ENCODE results near the gene LRP2.

The LRP2 gene

DNA sequence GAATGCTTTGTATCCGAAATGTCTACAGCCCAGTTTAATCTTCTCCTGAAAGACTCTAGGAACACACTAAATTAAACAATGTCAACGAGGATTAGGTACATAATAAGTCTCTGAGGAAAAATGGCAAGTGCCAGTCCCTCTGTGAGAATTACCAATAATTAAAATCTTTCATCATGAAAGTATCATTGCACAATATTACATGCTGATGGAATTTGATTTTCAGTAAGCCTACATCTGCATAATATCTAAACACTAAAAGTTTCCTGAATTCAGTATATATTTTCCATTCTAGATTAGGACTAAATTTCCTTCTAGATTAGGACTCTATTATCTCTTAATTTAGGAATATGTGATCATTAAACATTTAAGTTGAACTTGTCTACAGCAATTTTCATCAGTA, 132.1 kb downstream of the LRP2 start:
- no peak for DNase-seq

DNA sequence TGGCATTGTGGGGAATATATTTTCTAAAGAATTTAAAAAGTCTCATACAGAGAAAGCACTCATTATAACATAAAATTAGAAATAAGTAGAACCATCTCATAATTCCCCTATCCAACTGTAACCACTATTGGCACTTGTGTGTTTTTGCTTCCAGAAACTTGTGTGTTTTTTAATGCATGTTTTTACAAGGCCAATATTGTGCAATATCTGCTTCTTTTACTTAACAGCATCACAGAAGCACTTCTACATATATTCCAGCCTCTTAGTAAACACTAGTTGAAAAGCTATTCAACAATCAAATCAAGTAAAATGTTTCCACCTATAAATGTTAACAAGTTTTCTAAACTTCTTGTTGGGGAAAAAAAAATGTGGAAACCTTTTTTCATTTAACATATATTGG, 132.7 kb downstream of the LRP2 start:
- DNase-seq, result no peak

DNA sequence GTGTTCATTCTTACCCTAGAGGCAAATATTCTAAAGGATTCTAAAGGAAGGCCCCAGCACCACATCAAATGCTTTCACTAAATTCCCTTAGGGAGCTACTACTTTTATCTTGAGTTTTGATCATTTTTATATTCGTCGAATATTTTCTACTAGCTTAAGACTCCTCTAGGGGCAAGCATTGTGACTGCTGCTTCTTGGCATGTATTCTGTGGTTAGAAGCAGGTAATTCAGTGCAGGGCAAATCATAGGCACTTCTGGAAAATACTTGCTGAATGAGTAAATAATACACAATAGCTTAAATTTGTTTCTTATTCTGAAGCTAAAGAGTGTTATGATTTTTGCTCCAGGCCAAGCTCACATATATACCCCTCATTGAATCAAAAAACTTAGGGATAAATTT, 136.4 kb downstream of the LRP2 start:
- DNase-seq, result no peak

DNA sequence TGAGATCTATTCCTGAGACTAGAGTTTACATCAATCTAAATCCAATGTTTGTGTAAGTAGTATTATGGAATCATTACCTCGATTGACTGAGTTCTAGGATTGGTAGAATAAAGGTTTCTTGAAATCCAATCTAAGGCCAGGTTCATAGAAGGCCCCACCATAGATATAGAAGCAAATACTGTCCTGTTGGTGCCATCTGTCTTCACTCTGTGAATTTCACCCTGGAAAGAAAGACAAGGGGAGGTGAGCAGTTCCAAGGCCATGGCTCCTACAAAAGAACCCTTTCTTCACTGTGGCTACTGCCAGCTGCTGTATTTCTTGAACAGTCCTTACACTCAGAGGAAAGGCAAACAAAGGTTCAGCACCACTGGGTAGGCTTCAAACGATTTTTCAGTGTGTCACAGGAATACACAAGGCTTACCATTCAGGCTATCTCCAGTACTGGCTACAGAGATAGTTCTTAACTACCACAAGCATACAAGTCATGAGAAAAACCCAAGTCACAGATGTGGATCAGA, 137.0 kb downstream of the LRP2 start:
- no peak for DNase-seq

DNA sequence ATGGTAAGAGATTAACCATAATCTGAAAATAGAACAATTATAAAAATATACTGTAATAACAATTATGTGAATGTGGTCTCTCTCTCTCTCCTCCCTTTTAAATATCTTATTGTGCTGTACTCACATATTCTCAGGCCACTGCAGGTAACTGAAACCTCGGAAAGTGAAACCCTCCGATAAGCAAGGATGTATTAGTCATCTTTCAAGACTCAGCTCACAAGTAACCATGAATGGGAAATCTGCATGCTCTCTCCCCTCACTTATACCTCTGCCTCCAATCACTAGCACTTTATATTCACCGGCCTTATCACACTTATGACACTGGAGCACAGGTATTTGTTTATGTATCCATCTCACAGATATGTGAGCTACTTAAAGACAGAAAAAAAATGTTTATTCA, 139.7 kb downstream of the LRP2 start:
- DNase-seq, result no peak

DNA sequence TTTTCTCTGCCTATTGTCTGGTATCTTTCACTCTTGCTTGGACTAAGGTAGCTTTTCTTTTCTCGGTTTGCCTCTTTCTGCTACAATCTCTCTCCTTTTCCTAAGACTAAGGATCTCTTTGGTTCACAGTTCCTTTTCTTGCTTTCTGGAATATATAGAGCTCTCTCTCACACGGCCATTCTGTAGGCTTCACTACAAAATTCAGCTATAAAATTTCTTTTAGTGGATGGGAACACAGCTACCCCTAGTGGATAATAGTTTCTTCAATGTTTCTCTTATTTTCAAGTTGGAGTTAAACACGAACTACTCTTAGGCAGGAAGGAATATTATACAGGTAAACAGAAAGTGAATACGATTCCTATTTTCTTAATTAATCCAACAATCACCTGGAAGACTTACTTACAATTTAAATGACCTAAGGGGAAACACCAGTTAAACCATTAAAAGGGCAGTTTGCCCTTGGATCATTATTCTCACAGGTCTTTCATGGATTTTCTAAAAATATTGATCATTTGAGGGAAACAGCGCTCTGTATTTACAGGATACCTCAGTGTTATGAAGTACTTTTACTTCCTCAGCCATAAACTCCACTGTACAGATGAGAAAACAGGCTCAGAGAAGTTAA, 140.5 kb downstream of the LRP2 start:
- DNase-seq, result no peak

DNA sequence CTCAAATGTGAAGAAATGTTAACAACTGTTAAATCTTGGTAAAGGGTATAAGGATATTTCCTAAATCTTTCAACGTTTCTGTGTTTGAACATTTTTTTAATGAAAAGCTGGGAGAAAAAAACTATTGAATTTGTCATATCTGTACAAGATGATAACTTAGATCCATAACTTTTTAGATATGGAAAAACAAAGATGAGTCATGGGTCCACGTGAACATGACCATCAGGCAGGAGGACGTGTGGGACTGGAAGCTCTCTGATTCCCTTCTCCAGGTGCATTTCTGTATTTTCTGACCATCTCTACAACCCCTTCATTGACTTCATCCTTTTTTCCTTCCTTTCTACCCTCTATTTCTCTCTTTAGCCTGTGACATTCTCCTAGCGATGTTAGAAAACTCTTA, 151.4 kb downstream of the LRP2 start:
- DNase-seq, result no peak

DNA sequence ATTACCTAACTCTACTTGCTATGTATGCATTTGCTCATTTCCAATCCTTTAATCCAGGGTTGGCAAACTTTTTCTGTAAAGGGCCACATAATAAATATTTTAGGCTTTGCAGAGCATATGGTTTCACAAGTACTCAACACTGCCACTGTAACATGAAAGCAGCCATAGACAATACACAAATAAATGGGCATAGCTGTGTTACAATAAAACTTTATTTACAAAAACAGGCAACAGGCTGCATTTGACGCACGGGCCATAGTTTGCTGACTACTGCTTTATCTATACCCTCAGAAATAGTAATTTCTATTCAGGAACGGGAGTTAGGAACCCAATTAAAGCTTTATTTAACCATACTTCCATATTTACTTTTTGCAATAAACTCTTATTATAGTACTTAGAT, 154.3 kb downstream of the LRP2 start:
- DNase-seq, result no peak

DNA sequence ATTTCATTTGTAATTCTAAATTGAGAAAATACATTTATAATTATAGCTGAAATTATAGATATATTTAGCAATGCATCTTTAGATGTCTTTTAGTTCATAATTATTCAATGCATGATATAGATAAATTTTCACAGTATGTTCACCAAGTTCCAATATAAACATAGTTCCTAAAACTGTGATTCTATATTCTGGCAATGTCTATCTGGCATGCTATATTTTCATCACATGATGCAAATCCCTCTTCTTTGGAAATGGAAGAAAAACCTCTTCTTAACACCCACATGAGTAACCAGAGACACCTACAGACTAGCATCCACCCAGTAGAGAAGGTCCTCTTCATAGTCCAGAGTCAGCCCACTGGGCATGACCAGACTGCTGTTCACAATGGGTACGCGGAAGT, 157.2 kb downstream of the LRP2 start:
- DNase-seq, result no peak

DNA sequence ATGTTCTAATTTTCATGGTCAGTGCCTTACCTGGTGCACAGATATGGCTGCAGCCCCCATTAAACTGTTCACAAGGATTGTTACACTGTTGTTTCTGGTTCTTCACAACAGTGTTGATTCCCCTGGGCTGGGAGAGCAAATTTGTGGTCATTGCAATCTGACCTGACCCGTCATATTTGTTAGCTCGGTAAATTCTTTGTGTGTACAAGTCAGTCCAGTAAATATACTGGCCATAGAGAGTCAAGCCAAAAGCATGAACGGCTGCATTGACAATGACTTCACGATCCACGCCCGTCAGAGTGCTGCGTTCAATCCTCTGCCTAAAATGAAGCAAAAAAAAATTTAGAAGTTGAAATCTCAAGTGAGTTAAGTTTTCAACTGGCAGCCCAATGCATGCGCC, 158.4 kb downstream of the LRP2 start:
- no peak for DNase-seq

DNA sequence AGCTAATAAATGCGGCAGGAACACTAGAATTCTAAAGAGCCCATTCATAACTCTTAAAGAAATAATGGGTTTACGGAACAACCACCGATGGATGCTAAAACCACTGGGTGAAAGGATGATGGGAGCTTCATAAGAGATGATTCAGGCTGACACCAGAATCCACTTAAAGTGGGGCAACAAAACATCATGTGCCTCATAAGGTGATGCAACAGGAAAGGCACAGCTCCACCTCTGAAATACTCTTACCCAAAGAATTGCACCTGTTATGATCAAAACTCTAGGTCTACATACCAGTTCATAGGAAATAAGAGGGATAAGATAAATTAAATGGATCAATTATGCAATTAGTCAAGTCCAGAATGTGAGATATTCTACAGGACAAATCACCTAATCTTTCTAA, 161.6 kb downstream of the LRP2 start:
- no peak for DNase-seq

DNA sequence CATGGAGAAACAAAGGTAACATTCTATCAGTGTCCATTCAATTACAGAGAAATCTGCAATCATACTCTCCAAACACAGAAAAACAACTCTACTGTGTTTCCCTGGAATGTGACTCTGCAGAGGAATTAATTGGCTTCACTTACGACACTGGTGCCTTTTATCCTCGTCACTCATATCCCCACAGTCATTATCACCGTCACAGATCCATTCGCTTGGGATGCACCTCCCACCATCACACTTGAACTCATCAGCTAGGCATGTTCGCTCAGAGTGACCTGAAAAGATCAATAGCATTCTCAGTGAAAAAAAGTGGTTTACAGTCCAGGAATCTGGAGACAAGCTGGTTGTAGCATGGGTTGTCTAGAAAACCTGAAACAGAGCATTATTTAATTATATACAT, 168.7 kb downstream of the LRP2 start:
- no peak for DNase-seq

DNA sequence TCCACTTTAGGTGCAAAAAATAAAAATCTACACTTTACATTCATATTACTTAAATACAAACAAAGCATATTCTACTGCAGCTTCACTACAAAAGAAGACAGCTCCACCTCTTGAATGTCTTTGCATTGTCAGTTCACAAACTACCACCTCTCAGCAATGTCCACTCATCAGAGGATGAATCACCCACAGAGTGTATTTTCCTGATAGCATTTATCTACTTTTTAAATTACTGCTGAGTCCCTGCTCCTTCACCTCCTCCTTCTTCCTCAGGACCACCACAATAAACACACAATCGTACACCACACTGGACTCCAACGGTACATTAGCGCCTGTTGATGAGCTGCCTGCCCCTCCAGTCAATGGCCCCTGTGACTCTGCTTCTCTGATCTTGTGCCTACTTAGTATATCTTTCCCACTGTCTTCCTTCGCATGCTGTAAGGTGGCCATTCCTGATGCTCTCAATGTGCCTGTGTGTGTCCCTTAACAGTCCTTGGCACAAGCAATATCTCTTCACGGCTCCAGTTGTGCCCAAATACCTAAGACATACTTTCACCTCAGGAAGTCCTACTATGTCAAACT, 172.0 kb downstream of the LRP2 start:
- DNase-seq, result no peak

DNA sequence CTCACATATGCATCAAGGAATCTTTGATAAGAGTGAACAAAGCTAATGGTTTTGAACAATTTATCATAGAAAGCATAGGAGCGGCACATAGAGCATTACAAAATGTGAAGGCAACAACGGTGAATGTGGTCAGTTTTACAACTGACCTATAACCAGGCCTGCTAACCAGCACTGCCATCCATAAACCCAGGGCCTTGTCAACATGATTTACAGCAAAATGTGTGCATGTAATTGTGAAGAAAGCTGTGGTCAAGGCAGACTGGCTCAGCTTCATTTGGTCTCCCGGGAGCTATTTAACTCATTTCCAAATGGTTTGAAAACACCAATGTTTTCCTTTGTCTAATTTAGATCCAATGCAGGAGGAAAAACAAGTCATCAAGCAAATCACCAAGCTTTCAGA, 173.2 kb downstream of the LRP2 start:
- DNase-seq, result no peak

DNA sequence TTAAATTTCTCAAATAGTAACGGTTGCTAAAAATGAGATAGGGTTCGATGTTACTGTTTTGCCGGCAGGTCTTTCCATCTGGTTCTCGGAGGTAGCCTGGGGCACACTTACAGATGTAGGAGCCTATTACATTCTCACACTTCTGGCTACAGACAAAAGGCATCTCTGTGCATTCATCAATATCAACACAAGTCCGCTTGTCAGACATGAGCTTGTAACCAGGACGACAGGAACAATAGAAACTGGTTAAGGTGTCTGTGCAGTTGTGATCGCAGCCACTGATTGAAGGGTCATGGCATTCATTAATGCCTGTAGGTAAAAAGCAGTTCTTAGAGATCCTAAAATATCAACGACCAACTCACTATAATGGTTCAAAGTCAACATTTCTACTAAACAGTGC, 176.6 kb downstream of the LRP2 start:
- no peak for DNase-seq

DNA sequence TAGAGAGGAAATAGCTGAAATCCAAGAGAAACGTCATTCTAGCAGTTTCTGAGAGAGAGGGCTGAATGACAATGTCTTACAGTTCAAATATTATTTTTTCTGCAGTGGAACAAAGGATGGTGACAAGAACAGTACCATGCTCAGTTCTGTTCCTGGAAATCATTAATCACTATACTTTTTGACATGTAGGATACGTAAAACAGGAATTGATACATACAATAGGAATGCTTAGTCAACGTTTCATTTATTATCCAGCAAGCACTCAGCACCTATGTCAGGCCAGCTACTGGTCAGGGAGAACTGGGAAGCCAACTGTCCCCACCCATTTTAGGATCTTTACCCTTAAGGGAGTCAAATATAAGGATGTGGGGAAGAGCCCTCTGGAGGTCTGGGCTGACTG, 178.3 kb downstream of the LRP2 start:
- DNase-seq, result no peak

DNA sequence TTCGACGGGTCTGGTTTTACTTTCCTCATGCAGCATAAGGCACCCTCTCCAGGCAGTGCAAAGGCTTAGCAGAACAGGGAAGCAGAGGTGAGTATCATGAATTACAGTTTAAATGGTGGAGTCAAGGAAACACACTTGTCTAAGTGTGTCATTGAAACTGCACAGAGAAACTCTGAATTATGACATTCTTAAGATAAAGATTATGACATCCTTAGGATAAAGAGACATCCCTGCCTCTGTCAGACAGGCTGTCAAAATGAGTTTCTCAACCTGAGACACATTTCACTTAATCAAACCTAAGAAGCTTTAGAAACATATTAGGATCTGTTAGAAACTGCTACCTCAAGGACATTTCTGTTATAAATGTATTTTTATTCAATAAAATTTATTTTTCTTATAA, 179.8 kb downstream of the LRP2 start:
- no peak for DNase-seq

DNA sequence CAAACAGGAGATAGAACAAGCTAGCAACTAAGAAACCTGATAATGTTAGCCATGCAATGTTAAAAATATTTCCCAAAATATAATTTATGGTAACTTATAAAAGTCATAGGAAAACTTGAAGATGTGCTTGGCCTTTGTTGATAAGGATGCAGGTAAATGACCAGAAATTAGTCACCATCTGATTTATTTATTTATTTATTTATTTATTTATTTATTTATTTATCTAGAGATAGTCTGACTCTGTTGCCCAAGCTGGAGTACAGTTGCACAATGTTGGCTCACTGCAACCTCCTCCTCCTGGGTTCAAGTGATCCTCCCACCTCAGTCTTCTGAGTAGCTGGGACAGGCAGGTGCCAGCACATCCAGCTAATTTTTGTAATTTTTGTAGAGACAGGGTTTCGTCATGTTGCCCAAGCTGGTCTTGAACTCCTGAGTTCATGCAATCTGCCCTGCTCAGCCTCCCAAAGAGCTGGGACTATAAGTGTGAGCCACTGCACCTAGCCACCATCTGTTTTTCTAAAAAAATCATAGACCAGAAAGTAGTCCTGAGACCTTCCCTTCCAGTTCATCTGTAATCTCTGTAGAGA, 183.4 kb downstream of the LRP2 start:
- DNase-seq, result no peak

DNA sequence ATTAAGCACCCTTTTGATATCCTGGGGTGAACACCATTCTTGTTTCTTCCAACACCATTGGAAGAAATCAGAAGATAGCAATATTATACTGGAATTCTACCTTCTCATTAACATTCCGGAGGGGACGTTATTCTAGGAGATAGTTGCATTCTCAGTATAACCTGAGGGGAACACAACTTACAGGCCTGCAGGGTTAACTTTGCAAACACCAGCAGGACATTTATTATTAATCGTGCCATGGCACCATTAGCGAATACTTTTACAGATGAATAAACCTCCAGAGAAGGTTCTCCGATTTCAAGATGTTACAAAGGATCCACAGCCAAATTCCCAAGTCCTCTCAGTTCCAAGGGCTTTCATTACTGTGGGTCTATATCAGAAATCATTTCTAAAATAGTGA, 184.0 kb downstream of the LRP2 start:
- DNase-seq, result no peak

DNA sequence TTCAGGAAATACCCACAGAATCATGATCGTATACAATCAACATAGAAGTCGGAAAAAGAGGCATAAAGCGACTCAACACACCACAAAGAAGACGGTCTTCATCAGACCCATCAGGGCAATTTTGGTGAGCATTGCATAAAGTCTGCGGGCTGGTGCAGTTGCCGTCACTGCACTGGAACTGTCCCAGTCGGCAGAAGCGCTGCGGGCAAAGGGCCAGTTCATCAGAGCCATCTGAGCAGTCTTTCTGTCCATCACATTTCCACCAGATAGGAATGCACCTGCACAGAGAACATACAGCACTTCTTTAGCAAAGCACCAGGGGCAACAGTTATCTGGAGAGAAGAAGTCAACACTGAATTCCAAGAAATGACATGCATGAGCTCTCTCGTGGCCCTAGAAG, 187.2 kb downstream of the LRP2 start:
- no peak for DNase-seq

DNA sequence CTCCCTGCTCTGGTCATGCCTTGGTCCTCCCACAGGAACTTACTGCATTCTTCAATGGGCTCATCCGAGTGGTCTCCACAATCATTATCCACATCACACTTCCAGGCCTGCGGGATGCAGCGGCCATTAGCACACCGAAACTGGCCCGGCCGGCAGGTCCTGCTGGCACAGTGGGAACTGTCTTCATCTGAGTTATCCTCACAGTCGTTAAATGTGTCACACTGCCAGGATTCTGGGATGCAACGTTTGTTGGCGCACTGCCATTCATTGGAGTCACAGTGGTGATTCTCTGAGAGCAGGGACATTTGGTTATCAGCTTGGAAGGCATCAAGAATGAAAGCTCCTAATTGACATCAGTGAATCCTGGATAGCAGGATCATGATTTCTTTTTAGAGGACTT, 188.5 kb downstream of the LRP2 start:
- DNase-seq, result no peak

DNA sequence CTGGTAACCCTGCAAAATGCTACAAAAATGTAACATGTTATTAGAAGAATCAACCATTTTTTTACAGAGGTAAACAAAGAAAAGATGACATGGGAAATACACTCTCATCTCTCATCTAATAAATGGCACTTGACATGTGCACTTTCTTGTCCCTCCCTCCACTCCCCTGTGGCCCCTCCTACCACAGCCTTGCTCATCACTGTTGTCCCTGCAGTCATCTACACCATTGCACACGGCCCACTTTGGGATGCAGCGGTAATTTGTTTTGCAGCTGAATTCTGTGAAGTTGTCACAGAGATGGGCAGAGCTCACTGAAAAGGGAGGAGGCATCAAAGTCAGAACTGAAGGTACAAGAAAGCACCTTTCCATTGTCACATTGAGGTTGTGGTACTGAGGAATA, 189.4 kb downstream of the LRP2 start:
- no peak for DNase-seq

DNA sequence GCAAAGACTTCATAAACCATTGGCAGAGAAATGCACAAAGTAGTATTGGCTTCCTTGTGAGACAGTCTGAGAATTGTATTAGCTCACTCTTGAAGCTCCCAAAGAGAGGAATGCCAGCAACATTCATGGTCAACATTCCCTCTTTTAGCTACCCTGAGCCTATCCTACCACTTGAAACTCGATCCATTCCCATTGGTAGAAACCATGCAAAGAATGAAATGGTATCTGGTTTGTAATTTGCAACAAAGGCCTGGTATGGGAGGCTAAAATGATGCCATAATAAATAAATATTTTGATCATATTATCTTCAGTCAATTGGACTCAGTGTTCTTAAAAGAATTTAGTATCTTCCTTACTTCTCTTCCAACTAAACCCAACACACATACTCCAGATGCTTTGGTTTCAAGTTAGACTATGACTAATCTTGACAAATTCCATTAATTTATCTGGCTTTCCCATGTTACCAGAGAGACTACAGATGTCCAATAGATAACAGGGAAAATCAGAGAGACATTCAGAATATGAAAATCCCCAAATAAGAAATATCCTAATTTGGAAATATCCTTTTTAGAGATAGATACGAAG, 190.1 kb downstream of the LRP2 start:
- DNase-seq, result no peak

DNA sequence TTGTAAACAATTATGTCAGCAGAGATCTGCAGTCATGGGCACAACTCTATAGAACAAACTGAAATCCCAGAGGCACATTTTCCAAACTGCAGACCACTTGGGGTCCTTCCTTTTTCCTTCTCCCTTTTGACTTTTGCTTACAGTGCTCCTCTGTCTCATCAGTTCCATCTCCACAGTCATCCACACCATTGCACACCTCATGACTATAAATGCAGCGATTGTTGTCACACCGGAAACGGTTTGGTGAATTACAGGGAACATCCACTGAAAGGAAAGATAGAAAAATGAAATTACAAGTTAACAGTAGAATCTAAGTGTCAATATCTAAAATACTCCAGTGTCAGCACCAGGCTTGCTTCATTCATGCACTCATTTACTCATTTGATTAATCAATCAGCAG, 196.5 kb downstream of the LRP2 start:
- no peak for DNase-seq

DNA sequence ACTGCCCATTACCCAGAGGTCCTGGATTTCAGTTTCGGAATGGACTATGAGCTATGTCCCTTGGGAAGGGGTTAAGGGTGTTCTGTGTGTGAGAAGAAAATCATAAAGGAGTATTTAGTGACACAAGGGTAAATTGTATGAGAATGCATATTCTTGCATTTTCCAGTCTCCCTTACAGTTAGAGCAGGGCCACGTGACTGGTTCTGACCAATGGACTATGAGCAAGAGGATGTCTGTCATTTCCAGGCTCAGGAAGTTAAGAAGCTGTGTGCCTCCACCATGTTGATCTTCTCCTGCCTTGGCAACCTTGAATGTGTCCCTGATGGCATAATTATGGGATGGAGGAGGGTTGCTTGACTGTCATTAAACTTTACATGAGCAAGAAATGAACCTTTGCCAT, 198.0 kb downstream of the LRP2 start:
- DNase-seq, result no peak
